ENCODE measurements around the gene NFIL3.

The NFIL3 gene

GRCh38 chr9:91359734-91360470 is 63.7 kb downstream of the NFIL3 start:
- no peak for DNase-seq (ENCODE audit: low spot score)

GRCh38 chr9:91359083-91359482 is 64.5 kb downstream of the NFIL3 start:
- no peak for DNase-seq (ENCODE audit: low spot score)

Data from globus pallidus (tissue), 1 donor.